ENCODE results near the gene LAPTM4A.

DNA sequence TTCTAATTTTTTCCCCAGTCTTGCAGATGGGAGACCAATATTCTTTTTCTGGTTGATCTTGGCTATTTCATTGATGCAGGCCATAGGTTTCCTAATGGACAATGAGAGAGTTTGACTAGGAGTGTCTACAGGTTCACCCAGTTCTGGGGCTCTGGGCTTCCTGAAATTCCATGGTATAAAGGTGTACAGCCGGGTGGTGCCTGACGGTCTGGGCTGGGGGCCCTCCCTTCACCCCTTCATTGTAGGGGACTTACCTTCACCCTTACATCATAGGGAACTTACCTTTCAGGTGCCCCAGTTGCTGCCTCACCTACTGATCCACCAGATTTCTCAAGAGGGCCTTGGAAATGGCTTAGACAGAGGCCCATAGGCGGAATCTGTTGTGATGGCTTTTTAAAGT is 13.0 kb upstream of the LAPTM4A start:
- TF ChIP-seq, protein P1, sequence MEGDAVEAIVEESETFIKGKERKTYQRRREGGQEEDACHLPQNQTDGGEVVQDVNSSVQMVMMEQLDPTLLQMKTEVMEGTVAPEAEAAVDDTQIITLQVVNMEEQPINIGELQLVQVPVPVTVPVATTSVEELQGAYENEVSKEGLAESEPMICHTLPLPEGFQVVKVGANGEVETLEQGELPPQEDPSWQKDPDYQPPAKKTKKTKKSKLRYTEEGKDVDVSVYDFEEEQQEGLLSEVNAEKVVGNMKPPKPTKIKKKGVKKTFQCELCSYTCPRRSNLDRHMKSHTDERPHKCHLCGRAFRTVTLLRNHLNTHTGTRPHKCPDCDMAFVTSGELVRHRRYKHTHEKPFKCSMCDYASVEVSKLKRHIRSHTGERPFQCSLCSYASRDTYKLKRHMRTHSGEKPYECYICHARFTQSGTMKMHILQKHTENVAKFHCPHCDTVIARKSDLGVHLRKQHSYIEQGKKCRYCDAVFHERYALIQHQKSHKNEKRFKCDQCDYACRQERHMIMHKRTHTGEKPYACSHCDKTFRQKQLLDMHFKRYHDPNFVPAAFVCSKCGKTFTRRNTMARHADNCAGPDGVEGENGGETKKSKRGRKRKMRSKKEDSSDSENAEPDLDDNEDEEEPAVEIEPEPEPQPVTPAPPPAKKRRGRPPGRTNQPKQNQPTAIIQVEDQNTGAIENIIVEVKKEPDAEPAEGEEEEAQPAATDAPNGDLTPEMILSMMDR (IDR thresholded peaks at IDR 0.05): no peak
- no peak for TF ChIP-seq EP300 (IDR thresholded peaks at IDR 0.05)
